Subcutaneous adipose tissue (tissue), 4 donors: Measurements from ENCODE around the gene HYAL1. TPM values are rescaled to one million over a fixed set of nuclear protein-coding genes. Genes with fewer than 3 reads are reported as not detected.

Source experiments
- CTCF ChIP-seq: fragments of 450-650 bp; IDR thresholded peaks from one replicate; pipeline ENCODE4 v1.5.1; 2016; ENCODE audit warnings: low read depth, mild to moderate bottlenecking, control low read depth, antibody characterized with exemption, moderate library complexity
- total RNA-seq, 4 donors: library from RNA; depleted of rRNA; stranded (reverse); fragments of >200 nt; gene quantifications; one replicate each; pipeline ENCODE4 v1.1.0, GENCODE V29; 2016

Gene HYAL1
- total RNA-seq, 4 donors from 2014 or later, result 3.1 to 13.8 (median 4.7) TPM

GRCh38 chr3:50286322-50287227 lies 16.8 kb downstream of the HYAL1 start:
- no peak for TF ChIP-seq CTCF

GRCh38 chr3:50279255-50280016 lies 23.9 kb downstream of the HYAL1 start:
- no peak for TF ChIP-seq CTCF

GRCh38 chr3:50278880-50279224 lies 24.5 kb downstream of the HYAL1 start, which contains the start of gene LSMEM2:
Gene LSMEM2, plus strand, starts transcription at chr3:50279087. Its CDS starts 27 bp downstream, at chr3:50279114.
- TF ChIP-seq CTCF, result no peak

GRCh38 chr3:50278123-50278879 lies 25.1 kb downstream of the HYAL1 start:
- TF ChIP-seq CTCF, result no peak

GRCh38 chr3:50276762-50277101 lies 26.6 kb downstream of the HYAL1 start:
- no peak for TF ChIP-seq CTCF

- TF ChIP-seq CTCF, result no peak
Measured at GRCh38 chr3:50275996-50276761, 27.2 kb downstream of the HYAL1 start.
